ENCODE measurements around the gene N4BP2.

DNA sequence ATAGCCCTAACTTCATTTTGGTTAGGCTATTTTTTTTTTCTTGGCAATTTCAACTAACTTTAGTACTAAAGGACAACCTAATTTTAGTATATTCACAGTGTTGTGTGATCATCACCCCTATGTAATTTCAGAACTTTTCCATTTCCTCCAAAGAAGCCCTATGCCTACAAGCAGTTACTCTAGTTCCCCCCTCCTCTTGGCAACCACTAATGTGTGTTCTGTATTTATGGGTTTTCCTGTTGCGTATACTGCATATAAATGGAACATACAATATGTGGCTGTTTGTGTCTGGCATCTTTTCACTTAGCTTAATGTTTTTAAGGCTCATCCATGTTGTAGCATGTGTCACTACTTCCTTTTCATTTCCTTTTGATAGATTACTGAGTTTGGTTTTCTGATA lies 57.6 kb downstream of the N4BP2 start:
- TF ChIP-seq, protein P1, sequence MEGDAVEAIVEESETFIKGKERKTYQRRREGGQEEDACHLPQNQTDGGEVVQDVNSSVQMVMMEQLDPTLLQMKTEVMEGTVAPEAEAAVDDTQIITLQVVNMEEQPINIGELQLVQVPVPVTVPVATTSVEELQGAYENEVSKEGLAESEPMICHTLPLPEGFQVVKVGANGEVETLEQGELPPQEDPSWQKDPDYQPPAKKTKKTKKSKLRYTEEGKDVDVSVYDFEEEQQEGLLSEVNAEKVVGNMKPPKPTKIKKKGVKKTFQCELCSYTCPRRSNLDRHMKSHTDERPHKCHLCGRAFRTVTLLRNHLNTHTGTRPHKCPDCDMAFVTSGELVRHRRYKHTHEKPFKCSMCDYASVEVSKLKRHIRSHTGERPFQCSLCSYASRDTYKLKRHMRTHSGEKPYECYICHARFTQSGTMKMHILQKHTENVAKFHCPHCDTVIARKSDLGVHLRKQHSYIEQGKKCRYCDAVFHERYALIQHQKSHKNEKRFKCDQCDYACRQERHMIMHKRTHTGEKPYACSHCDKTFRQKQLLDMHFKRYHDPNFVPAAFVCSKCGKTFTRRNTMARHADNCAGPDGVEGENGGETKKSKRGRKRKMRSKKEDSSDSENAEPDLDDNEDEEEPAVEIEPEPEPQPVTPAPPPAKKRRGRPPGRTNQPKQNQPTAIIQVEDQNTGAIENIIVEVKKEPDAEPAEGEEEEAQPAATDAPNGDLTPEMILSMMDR (IDR thresholded peaks at IDR 0.05), result no peak
- no peak for TF ChIP-seq POLR2A (IDR thresholded peaks at IDR 0.05; ENCODE audit: low read depth)
- TF ChIP-seq EP300 (IDR thresholded peaks at IDR 0.05), result no peak

Measured in esophagus muscularis mucosa (tissue), 4 donors.